HG03066 (cell line): Measurements from ENCODE around the gene DNAJC8.

Experiments used
- ATAC-seq: cut with Tn5 transposase; IDR thresholded peaks from one replicate; pipeline ENCODE4 v1.9.1; 2021; ENCODE audit warnings: low read depth; ENCODE audit not compliant: unreplicated experiment

DNAJC8 gene

DNA sequence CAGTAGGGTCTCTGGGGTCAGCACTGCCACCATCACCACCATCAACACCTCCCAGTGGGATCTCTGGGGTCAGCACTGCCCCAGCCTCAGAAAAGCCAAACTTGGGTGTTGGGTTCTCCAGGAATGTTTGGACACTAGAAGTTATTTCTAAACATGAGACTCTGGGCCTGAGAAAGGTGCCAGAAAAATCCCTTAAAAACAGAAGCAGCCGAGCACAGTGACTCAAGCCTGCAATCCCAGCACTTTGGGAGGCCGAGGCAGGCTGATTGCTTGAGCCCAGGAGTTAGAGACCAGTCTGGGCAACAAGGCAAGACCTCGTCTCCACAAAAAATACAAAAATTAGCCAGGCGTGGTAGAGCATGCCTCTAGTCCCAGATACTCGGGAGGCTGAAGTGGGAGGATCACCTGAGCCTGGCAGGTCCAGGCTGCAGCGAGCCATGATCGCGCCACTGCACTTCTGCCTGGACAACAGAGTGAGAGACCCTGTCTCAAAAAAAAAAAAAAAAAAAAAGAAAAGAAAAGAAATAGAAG, 56.8 kb downstream of the DNAJC8 start:
- ATAC-seq: no peak

DNA sequence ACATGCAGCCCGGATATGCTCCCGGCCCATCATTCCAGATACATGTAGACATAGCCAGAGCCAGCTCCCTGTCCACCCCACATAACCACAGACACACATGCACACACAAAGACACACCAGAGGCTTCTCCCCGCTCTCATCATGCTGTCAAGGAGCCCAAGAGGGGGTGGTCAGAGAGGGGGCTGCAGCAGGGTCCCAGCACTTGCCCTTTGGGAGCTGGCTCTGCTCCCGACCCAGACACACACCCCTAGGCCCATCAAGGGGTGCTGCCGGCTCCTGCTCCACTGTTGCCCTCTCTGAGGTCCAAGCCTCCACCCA, 58.9 kb downstream of the DNAJC8 start:
- ATAC-seq: no peak

DNA sequence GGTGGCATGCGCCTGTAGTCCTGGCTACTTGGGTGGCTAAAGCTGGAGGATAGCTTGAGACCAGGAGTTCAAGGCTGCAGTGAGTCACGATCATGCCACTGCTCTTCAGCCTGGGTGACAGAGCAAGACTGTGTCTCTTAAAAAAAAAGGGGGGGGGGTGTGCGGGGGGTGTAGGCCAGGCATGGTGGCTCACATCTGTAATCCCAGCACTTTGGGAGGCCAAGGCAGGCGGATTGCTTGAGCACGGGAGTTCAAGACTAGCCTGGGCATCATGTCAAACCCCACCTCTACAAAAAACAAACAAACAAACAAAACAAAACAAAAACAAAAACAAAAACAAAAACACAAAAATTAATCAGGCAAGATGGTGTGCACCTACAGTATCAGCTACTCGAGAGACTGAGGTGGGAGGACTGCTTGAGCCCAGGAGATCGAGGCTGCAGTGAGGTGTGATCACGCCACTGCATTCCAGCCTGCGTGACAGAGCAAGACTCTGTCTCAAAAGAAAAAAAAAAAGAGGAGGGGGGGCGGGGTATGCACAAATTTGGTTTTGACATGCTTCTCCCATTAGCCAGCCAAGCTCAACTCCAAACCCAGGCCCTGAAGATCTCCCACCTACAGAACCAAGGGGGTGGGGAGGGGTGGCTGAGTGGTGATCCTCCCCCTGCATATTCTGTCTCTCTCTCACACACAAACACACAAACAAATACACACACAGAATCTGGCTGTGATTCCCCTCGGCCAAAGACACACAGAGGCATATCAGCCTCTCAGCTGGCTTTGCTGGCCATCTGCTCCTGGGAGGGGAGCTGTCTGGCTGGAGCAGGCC, 59.5 kb downstream of the DNAJC8 start:
- no peak for ATAC-seq

DNA sequence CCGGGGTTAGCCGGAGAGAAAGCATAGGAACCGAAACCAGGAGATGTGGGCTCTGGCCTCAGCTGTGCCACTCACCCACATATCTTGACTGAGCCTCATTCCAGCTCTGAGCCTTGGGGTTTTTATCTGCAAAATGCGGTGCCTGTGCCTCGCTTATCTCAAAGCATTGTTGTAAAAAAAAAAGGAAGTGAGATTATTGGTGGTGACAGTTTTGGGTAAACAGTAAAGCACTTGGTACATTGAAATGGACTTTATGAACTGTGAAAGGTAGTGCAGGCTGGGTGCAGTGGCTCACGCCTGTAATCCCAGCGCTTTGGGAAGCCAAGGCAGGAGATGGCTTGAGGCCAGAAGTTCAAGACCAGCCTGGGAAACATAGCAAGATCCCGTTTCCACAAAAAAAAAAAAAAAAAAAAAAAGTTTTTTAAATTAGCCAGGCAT, 60.1 kb downstream of the DNAJC8 start:
- ATAC-seq: peak; percentile 53

DNA sequence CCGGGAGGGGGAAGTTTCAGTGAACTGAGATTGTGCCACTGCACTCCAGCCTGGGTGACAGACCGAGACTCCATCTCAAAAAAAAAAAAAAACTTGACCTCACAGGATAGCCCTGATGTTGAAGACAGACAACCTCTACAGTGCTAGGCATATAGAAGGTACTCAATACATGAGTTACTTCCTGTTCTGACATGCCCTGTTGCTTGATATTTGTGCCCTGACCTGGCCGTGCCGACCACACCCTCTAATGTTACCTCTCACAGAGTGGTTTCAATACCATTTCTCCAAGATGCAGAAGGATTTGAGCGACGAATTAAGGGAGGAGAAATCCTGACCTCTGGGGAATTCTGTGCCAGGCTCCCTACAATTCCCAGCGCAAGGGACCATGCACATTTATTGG, 61.6 kb downstream of the DNAJC8 start:
- no peak for ATAC-seq

DNA sequence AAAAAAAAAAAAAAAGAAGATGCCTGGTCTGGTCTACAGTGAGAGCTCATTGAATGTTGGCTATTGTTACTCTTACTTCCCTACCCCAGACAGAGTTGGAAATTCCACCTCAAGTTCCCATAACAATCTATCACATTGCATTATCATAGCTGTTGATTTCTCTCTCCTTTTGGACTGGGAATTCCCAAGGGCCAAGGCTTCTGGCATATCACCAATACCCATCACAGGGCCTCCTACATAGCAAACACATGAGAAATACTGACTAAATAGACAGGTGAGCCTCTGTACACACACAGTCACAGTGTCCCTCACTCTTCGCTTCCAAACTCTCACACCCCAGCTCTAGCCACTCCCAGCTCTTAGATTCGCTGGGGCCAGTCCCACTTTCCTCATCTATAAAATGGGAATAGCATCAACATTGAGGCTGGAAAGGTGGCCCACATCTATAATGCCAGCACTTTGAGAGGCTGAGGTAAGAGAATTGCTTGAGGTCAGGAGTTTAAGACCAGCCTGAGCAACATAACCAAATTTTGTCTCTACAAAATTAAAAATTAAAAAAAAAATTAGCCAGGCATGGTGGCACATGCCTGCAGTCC, 62.7 kb downstream of the DNAJC8 start:
- ATAC-seq: no peak

DNA sequence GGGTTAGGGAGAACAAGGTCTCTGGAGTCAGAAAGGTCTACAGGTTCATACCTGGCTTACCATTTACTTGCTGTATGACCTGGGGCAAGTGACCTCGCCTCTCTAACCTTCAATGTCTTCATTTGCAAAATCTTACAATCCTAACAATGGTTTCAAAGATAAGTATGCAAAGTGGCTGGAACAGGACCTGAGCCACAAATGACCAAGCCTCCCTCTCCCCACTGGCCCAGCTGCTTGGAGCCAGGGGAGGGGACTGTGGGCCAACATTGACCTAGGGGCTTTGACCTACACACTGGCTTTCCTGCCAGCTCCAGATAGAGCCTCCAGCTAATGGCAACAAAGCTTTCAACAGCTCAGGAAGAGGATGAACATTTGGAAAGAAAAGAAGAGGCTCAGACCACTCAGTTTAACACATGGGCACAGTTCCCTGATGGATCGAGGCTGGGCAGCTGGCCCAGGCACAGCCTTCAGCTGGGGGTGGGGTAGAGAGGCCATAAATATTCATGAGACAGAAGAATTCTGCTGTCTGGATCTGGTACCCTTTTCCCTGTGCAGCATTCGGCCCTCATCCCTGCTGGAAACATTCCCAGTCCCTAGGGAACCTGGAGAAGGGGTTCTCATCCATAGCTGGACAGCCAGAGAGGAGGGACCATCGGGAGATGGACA, 69.2 kb downstream of the DNAJC8 start:
- no peak for ATAC-seq

DNA sequence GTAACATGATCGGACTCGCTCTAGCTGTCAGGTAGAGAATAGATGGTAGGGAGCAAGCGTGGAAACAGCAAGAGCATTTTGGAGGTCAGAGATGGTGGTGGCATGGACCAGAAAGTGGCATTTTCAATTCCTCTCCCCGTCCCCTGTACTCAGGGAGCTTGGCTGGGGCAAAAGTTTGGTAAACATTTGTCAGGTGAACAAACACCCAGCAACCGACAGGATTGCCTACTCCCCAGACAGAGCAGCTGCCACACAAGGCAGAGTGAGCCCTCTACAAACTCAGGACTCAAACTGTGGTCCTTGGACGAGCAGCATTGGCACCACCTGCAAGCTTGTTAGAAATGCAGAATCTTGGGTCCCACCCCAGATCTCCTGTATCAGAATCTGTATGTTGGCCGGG, 70.7 kb downstream of the DNAJC8 start:
- no peak for ATAC-seq

DNA sequence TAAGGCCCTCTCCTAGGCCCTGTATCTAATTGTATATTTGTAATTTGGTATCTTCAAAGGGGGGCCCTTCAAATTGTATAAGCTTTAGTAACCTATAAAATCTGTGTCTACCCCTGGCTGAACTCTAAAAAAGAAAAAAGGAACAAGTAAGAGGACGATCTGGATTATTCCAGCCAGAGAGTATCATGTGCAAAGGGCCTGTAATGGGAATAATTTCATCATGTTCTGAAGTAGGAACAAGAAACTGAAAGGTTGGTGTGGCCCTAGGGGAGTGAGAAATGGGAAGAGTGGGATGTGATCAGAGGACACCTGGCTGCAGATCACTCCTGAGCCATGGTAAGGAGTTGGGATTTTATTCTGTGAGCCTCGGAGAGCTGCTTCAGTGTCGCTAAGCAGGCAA, 71.1 kb downstream of the DNAJC8 start:
- ATAC-seq: no peak

DNA sequence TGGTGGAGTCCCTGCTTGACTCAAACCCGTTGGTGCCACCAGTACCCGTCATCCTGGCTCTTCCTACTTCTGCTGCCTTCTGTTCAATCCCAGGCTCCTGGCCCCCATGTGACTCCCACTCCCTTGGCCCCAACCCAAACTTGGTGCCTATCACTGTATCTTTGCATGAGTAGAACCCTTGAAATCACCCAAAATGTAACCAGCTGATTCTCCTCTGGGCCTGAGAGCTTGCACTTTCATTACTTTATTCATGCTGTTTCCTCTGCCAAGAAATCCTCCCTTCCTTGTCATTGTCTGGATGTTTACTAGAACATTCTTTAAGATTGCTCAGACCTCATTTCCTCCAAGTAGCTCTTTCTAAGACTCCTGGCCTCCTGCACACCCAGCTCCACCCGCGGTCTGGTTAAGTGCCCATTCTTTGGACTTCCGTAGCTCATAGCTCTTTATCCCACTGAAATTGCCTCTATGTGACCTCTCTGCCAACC, 72.0 kb downstream of the DNAJC8 start:
- ATAC-seq: no peak

DNA sequence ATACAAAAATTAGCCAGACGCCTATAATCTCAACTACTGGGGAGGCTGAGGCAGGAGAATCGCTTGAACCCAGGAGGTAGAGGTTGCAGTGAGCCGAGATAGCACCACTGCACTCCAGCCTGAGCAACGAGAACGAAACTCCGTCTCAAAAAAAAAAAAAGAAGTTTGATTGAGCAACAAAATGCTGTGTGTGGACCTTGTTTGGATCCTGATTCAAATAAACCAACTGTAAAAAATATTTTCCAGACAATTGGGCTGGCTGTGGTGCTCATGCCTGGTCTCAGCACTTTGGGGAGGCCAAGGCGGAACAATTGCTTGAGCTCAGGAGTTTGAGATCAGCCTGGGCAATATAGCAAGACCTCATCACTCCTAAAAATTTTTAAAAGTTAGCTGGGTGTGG, 73.1 kb downstream of the DNAJC8 start:
- no peak for ATAC-seq

DNA sequence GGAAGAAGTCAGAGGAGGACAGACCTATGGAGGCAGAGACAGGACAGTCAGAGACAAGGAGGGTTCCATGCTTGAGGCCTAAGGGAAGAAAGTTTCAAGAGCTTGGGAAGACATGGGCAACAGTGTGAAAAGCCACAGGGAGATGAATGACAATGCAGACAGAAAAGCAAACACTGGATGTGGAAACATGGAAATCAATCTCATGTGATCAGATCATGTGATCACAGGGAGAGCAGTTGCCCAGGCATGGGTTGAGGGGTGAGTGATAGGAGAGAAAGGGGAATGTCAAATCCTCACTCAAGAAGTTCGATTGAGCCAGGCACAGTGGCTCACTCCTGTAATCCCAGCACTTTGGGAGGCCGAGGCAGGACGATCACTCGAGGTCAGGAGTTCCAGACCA, 73.6 kb downstream of the DNAJC8 start:
- no peak for ATAC-seq

DNA sequence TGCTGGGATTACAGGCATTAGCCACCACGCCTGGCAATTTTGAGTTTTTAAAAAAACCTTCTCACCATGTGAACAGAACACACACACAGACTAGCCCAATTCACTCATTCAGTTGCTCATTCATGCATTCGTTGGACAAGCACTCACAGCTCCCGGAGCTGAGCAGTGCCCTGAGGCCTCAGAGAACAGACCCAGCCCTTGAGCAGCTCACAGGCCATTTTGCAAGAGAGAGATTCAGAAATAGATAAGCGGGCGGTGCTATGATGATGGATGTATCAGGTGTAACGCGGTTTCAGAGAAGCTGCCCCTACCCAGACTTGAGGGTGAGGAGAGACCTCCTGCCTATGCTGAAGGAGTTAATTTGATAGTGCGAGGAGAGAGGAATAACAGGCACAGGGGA, 74.9 kb downstream of the DNAJC8 start:
- no peak for ATAC-seq

DNA sequence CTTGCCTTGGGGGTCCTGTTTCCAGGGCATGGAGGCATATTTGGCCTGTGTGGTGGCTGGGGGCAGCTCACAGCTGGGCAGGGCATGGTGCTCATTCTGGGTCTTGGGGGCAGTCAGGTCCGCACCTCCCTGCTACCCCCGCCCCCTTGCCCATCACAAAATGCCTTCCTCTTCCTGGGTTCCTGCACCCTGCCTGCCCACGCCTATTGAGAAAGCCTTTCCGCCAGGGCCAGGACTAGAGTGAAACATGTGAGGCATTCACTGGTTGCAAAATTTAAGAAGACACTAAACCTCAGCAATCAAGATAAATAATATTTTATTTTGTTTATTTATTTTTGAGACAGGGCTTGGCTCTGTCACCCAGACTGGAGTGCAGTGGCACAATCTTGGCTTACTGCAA, 76.0 kb downstream of the DNAJC8 start:
- no peak for ATAC-seq

DNA sequence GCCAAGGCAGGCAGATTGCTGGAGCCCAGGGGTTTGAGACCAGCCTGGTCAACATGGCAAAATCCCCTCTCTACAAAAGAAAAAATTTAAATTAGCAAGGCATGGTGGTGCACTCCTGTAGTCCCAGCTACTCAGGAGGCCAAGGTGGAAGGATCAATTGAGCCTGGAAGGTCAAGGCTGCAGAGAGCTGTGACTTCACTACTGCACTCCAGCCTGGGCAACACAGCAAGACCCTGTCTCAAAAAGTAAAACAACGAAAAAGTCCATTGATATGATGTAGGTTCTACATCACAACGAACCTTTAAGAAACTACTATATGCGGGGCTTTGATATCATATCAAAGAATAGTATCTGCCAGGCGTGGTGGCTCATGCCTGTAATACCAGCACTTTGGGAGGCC, 77.2 kb downstream of the DNAJC8 start:
- ATAC-seq: no peak

DNA sequence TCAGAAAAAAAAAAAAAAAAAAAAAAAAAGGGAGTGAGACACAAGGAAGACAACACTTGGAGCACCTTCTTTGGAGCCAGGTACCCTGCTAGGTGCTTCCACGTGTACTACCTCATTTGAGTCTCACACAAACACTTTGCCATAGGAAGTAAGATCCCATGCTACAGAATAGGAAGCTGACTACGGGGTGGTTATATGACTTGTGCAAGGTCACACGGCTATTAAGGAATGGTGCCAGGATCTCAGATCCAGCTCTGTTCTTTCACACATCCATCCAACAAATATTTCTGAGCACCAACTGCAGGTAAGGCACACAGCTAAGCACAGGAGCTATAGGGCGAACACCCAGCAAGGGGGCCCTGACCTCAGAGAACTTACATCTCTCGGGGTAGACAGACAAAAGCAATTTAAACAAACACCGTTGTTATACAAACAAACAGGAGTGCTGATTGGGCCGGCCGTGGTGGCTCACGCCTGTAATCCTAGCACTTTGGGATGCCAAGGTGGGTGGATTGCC, 78.7 kb downstream of the DNAJC8 start:
- no peak for ATAC-seq
